GM21381 (cell line): ENCODE measurements around the gene MED31.
"Not testable (repeated sequence)": the region's sequence is repeated elsewhere in the genome, so short reads cannot be mapped to it uniquely, and the experiment has no call there.

Experiments used
- ATAC-seq: cut with Tn5 transposase; IDR thresholded peaks from one replicate; pipeline ENCODE4 v1.9.1; 2021; ENCODE audit warnings: mild to moderate bottlenecking, moderate library complexity; ENCODE audit not compliant: unreplicated experiment

Gene MED31

DNA sequence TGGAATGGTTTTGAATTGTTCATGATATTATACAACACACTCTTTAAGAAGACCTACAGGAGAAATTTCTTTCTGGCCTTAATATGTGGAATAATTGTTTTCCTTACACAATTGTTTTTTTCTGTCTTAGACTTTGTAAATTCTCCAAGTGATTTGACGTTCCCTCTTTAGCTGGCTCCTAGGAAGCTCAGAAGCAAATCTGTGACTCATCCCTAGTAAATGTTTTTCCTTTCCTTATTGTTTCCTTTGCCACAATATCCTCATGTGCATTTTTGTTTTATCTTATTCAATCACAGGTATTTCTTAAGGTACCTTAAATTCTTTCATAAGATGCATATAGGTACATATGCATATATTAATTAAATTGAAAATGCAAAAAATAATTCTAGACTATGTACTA, 24.4 kb downstream of the MED31 start:
- ATAC-seq = no peak

DNA sequence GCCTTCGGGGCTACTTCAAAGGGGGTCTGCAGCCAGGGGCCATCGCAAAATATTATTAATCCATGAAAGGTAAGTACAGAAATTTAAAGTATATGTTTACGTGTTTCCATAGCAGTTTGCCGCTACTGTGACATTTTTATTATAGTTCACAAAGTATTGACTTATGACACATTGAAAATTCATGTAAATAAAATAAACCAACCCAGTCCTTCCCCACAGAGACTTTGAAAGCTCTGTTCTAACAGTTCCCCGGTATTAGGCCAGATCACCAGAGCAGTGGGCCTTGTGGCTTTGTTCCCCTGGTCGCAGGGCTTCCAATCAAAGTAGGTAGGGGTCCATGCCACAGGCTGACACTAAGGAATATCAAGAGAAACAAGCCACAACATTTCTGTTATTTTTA, 24.8 kb downstream of the MED31 start:
- no peak for ATAC-seq

DNA sequence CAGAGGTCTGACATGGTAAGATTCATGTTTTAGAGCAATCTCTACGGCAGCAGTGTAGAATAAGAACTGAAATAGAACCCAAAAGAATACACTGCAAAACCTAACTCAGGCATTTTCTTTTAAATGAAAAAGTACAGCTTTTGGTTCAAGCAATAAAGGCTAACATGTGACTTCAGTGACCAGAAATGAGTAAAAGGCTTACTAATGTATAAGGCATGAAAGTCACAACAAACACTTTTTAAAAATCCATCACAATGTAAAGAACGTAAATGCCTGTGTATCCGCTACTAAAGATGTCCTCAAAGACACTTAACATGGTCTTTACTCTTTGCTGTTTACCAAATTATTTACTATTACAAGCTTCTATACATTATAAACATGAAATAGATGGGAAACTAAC, 27.5 kb downstream of the MED31 start:
- ATAC-seq = no peak

DNA sequence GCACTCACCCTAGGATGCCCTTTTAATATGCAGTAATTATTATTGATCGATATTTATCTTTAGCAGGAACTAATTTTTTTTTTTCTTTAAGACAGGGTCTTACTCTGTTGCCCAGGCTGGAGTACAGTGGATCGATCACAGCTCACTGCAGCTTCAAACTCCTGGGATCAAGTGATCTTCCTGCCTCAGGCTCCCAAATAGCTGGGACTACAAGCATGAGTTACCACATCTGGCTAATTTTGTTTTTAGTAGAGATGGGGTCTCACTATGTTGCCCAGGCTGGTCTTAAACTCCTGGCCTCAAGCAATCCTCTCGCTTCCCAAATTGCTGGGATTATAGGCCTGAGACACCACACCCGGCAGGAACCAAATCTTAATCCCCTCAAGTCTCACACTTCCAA, 40.2 kb downstream of the MED31 start:
- no peak for ATAC-seq

DNA sequence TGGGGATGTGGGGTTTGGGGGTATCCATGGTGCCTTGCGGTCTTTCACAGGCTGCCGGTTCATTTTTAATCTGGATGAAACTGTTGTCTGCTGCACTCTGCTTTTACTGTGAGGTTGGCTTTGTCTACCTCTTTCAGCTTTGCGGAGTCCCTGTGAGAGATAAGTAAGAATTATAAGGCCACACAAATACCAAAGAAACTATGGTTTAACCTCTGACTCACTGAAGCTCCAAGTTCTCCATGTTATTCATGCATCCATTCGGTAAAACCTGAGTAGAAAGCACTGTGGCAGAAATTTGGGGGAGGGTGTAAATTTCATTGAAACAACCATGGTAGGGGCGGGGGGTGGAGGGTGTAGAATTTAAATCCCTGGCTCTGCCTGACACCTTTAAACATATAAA, 41.4 kb downstream of the MED31 start:
- no peak for ATAC-seq

DNA sequence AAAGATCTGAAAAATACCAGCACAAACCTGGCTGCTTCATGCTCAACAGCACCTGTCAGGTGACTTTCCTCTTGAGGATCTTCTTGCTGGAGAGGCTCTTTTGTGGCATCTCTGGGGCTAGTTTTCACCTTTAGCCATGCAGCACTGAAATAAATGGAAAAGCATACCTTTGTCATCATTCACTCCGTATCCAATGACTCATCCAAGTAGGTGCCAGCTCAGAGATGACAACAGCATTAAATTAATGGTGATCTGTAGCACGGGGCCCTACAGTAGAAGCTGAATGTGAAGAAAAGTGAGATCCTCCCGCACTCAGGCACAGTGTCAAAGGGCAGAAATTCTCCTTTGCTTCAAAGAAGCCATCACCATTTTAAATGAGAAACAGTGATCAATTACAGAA, 43.1 kb downstream of the MED31 start:
- no peak for ATAC-seq

DNA sequence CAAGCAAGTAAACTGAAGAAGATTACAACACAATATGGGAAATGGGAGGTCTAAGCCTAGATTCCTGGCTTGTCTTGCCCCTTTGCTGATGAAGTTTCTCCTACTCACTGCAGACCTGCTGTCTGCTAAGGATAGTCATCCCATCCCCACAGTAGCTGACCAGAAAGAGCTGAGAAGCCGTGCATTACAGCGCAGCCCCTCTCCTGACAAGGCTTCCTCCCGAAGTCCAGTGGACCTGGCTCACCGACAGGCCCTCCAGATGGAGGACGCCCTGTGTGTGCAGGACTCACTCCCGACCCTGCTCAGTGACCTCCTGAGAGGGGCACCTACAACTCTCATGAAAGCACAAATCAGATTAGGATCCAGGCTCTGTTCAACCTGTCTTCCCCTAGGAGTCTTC, 46.3 kb downstream of the MED31 start:
- no peak for ATAC-seq

DNA sequence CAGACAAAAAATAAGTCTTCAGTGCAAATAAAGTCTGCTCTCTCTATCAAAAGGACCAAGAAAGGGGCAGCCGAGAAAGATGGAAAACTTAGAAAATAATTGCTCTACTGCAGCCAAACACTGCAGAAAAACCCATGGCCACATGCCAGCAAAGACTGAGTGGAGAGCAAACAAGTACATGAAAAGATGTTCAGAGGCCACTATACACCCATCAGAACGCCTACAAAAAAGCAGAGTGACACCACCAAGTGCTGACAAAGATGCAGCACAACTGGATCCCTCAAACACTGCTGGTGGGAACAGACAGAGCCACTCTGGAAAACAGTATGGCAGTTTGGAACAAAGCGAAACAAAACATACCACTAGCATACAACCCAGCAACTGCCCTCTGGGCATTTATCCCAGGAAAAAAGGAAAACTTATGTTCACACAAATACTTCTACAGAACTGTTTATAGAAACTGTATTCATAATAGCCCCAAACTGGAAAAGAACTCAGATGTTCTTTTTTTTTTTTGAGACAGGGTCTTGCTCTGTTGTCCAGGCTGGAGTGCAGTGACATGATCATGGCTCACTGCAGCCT, 47.6 kb downstream of the MED31 start:
- ATAC-seq = no peak

DNA sequence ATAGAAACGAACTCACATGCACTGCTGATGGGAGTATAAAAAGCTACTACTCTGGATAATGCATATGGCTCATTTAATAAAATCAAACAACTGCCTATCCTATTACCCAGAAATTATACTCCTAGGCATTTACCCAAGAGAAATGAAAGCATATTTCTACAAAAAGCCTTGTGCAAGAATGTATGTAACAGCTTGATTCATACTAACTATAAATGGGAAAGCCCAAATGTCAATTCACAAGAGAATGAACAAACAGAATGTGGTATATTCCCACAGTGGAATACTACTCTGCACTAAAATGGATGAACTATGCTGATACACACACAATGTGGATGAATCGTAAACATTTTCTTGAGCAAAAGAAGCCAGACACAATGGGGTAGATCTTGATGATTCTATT, 49.3 kb downstream of the MED31 start:
- ATAC-seq = no peak

DNA sequence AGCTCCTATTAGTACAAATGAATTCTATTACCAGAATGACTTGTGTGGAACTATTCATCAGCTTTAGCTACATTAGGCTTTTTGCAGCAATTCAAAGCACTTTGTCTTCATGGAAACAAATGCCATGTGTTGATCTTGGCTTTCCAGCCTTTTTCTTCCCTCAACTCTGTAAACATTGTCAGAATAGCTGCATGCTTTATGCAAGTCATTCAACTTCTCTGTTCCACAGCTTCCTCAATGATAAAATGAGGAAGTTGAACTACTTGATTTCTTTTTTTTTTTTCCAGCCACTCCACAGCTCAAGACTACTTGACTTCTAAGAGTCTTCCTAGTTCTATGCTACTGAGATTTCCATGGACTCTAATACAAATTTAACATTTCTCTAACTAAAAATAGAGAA, 52.0 kb downstream of the MED31 start:
- ATAC-seq = no peak

DNA sequence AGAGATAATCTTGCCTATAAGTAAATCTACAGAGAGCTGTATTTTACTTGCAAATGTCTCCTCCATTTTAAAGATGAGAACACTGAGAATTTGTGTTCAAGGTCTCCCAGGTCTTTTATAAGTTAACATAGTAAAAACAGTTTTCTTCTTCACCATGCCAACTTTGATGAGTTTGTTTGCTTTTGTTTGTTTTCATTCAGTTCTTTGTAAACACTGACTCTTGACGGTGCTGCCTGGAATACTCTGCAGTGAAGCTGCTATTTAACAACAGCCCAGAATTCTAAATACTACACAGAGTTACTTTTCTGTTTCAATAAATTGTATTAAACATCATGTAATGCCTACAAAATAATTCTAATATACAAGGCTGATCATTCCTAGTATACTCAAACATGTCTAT, 53.7 kb downstream of the MED31 start:
- ATAC-seq = no peak

DNA sequence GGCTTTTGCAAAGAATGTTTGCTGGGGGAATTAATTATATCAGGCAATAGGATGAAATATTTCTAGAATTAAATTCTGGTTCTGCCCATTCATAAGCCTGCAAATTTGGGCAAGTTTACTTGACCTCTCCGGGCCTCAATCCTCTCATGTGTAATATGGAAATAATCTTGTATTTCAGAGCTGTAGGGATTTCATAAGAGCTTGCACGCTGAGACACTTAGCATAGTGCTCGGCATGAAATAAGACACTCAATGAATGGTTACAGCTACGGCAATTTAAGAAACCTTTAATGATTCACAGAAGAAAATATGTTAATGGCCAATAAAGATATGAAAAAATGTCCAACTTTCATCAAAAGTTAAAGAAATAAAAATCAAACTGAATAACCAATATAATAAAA, 54.5 kb downstream of the MED31 start:
- ATAC-seq = no peak

DNA sequence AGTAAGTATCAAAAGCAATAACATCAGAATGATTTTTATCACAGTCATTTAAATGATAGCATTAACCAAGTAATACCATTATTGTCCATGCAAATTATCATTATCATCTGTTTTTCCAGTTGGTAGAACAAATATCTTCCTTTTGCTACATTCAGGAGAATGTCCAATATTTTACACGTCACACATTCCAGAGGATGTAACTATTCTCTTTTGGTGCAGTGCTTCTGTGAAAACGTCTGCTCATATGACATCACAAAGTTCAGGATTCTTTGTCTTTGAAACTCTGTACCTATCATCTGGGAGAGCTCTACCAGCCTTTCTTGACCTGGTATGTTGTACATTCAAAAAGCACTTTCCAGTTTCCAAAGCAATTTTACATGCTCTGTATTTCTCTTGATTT, 54.9 kb downstream of the MED31 start:
- ATAC-seq = no peak

DNA sequence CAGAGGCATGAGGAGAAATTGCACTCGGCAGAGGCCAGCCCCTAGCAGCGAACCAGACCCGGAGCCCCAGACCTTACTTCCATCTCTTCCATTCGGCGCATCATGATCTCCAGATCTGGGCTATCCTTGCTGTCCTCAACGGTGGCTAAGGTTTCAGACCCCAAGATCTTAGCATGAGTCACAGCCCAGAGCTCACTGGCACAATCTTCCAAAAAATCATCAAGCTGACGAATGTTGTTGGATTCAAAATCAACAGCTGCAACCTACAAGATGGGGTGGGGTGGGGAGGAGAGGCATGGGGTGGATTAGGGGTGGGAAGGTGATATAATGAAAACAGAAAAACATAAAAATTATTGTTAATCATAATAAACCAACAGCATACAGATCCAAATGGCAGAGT, 55.3 kb downstream of the MED31 start:
- ATAC-seq = no peak

DNA sequence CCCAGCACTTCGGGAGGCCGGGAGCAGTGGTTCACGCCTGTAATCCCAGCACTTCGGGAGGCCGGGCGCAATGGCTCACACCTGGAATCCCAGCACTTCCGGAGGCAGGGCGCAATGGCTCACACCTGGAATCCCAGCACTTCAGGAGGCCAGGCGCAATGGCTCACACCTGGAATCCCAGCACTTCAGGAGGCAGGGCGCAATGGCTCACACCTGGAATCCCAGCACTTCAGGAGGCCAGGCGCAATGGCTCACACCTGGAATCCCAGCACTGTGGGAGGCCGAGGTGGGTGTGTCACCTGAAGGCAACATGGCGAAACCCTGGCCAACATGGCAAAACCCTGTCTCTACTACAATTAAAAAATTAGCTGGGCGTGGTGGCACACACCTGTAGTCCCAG, 58.0 kb downstream of the MED31 start:
- not testable (repeated sequence) for ATAC-seq
